Measurements from ENCODE around the gene ZDHHC19. TPM values are rescaled to one million over a fixed set of nuclear protein-coding genes. Genes with fewer than 3 reads are reported as not detected.

Gene ZDHHC19
- total RNA-seq, 2 donors from 2014 or later = not detected

DNA sequence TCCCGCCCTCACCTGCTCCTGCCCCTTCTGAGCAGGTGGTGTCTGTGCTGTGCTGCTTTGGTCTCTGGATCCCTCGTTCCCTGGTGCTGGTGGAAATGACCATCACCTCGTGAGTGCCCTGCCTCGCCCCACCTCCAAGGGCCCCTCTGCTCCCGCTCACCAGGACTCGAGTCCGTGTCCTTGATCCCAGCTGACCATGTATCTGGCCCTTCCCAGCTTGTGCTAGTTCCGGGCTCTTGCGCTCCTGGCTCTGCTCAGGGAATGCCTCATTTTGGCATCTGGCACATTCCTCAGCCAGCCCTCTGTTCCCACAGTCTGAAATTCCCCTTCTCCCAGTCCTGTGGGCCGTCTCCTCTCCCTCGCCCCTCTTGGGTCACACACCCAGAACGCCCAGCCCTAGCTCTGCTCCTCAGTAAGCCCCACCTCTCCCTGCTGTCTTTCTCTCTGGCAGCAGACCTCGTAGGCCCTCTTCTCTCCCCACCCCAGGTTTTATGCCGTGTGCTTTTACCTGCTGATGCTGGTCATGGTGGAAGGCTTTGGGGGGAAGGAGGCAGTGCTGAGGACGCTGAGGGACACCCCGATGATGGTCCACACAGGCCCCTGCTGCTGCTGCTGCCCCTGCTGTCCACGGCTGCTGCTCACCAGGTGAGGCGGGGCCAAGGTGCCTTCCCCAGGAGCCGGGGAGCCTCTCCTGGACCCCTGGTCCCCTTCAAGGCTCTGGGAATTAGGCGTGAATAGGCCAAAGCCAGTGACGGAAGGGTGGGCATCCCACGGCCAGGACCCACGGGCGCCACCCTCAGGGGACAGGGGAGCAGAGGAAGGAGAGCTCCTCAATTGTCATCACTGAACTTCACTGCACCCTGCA, 16.7 kb upstream of the ZDHHC19 start:
- DNase-seq = no peak
- no peak overlapping the region for H3K9ac ChIP-seq (ENCODE audit: low read depth in 2 of 2, low read length in 2 of 2)
- no peak overlapping the region for H3K4me3 ChIP-seq
- H3K4me1 ChIP-seq = no peaks in the 10 kb centered on the region
- no peaks in the 10 kb centered on the region for H3K27me3 ChIP-seq
- no peak overlapping the region for H3K27ac ChIP-seq
- TF ChIP-seq, protein P1, sequence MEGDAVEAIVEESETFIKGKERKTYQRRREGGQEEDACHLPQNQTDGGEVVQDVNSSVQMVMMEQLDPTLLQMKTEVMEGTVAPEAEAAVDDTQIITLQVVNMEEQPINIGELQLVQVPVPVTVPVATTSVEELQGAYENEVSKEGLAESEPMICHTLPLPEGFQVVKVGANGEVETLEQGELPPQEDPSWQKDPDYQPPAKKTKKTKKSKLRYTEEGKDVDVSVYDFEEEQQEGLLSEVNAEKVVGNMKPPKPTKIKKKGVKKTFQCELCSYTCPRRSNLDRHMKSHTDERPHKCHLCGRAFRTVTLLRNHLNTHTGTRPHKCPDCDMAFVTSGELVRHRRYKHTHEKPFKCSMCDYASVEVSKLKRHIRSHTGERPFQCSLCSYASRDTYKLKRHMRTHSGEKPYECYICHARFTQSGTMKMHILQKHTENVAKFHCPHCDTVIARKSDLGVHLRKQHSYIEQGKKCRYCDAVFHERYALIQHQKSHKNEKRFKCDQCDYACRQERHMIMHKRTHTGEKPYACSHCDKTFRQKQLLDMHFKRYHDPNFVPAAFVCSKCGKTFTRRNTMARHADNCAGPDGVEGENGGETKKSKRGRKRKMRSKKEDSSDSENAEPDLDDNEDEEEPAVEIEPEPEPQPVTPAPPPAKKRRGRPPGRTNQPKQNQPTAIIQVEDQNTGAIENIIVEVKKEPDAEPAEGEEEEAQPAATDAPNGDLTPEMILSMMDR (IDR thresholded peaks at IDR 0.05) = no peak
- no peaks in the 10 kb centered on the region for H3K9me3 ChIP-seq
- intact Hi-C loops (cut with DNase I) = no loop called here
- H3K36me3 ChIP-seq = no peaks in the 10 kb centered on the region

DNA sequence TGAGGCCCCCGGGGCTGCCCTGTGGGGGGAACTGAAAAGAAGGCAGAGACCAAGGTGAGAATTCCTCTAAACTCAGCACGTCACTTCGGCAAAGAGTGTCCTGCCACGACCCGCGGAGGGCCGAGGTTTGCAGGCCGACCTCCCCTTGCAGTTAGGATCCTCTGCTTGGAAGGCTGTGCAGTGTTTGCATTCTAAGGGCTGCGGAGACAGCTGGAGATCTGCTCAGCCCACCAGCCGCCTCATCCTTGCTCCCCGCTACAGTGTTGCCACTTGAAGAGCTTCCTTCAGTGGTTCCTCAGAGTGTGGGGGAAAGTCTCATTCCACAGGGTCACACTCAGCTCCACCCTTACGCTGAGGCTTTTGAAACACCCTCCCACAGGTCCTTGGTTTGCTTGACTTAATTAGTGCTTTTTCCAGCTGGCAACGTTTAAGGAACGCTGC, 15.9 kb upstream of the ZDHHC19 start:
- no peaks in the 10 kb centered on the region for H3K36me3 ChIP-seq
- H3K9me3 ChIP-seq = no peaks in the 10 kb centered on the region
- no peak for DNase-seq
- no peaks in the 10 kb centered on the region for H3K4me1 ChIP-seq
- H3K9ac ChIP-seq (ENCODE audit: low read depth in 2 of 2, low read length in 2 of 2) = no peak overlapping the region
- H3K27ac ChIP-seq = no peak overlapping the region
- H3K4me3 ChIP-seq = no peak overlapping the region
- no peaks in the 10 kb centered on the region for H3K27me3 ChIP-seq
- intact Hi-C loops (cut with DNase I) = no loop called here
- TF ChIP-seq, protein P1 (IDR thresholded peaks at IDR 0.05) = no peak

DNA sequence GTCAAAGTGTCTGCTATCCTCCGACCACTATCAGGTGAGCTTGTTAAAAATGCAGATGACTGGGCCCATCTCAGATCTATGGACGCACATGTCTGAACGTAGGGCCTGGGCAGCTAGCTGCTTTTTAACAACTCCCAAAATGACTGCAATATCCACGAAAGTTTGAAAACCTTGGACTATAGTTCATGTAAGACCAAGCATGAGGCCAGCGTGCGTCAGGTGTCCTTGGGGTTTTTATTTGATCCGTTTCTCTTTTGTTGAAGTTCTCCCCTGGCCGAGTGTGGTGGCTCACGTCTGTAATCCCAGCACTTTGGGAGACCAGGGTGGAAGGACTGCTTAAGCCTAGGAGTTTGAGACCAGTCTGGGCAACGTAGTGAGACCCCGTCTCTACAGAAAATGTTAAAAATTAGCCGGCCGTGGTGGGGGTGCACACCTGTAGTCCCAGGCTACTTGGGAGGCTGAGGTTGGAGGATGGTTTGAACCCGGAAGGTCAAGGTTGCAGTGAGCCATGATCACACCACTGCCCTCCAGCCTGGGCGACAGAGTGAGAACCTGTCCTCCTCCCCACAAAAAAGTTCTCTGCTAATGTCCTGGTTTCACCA, 14.7 kb upstream of the ZDHHC19 start:
- Histone ChIP-seq H3K4me1 (no peaks in the 10 kb centered on the region), H3K36me3 (no peaks in the 10 kb centered on the region), H3K27ac (no peak overlapping the region), H3K27me3 (no peaks in the 10 kb centered on the region), H3K9ac (ENCODE audit: low read depth in 2 of 2, low read length in 2 of 2) (no peak overlapping the region), H3K4me3 (no peak overlapping the region), H3K9me3 (no peaks in the 10 kb centered on the region)
- DNase-seq = no peak
- intact Hi-C loops (cut with DNase I) = no loop called here
- TF ChIP-seq, protein P1 (IDR thresholded peaks at IDR 0.05) = no peak

DNA sequence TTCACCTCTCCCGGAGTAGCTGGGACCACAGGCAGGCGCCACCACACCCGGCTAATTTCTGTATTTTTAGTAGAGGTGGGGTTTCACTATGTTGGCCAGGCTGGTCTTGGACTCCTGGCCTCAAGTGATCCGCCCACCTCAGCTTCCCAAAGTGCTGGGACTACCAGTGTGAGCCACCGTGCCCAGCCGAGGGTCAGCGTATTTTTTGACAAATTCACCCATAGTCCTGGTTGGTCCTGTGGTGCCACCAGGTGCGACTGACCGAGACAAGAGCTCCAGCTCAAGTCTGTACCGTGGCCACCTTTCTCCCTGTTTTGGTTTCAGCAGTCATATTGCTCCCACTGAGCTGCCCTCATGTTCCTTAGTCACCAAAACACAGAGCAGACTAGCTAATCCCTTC, 13.9 kb upstream of the ZDHHC19 start:
- intact Hi-C loops (cut with DNase I) = no loop called here
- no peaks in the 10 kb centered on the region for H3K4me1 ChIP-seq
- TF ChIP-seq, protein P1 (IDR thresholded peaks at IDR 0.05) = no peak
- no peaks in the 10 kb centered on the region for H3K36me3 ChIP-seq
- H3K9me3 ChIP-seq = no peaks in the 10 kb centered on the region
- H3K4me3 ChIP-seq = no peak overlapping the region
- no peak overlapping the region for H3K9ac ChIP-seq (ENCODE audit: low read depth in 2 of 2, low read length in 2 of 2)
- no peaks in the 10 kb centered on the region for H3K27me3 ChIP-seq
- DNase-seq = no peak
- no peak overlapping the region for H3K27ac ChIP-seq

DNA sequence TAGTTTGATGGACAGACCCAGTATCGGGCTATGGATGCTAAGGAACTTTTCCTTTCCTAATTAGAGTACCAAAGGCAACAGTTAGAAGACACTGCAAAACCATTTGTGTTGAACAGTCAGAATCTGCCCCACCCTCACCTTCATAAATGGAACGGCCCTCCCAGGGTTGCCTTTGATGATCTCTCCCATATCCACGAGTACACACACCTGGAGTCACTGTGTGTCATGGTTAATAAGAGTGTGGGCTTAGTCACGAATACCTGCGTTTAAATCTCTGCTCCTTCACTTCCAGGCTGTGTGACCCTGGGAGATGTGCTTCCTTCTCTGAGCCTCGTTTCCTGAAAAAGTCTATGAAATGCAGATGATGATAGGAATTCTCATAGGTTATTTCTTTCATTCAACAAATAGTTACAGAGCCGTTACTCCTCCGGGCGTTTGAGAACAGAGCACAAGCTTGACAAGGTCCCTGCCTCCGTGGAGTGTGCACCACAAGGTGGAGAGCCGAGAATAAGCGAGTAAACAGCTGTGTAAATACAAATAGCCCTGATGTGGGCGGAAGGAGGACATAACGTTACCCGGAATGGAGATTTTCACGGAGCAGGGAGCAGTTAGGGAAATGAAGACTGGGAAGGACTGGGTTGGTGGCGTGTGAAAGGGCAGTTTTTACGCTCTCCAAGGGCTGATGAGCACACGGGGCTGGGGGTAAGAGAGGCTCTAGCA, 11.8 kb upstream of the ZDHHC19 start:
- no peak for DNase-seq
- intact Hi-C loops (cut with DNase I) = no loop called here
- Histone ChIP-seq H3K4me3 (no peak overlapping the region), H3K27me3 (no peaks in the 10 kb centered on the region), H3K36me3 (no peaks in the 10 kb centered on the region), H3K9ac (ENCODE audit: low read depth in 2 of 2, low read length in 2 of 2) (no peak overlapping the region), H3K27ac (no peak overlapping the region), H3K4me1 (peaks cover 19% of the 10 kb centered on the region), H3K9me3 (no peaks in the 10 kb centered on the region)
- TF ChIP-seq, protein P1 (IDR thresholded peaks at IDR 0.05) = no peak
